Chondrocyte (in vitro differentiated cells): ENCODE measurements around the gene IER5. TPM values are rescaled to one million over a fixed set of nuclear protein-coding genes. Genes with fewer than 3 reads are reported as not detected.

Experiments used
- DNase-seq: peaks from one replicate; pipeline ENCODE4 v3.0.0; 2021; ENCODE audit warnings: mixed read lengths, low spot score
- H3K27ac Mint-ChIP-seq: one replicate; pipeline ENCODE4 v1.8.0; 2021; ENCODE audit warnings: mild to moderate bottlenecking, moderate library complexity, mixed read lengths; ENCODE audit not compliant: unreplicated experiment
- H3K27me3 Mint-ChIP-seq: 2 replicates; pipeline ENCODE4 v1.8.0; 2021; ENCODE audit warnings: low read depth, mixed read lengths
- H3K36me3 Mint-ChIP-seq: 2 replicates; pipeline ENCODE4 v1.8.0; 2021; ENCODE audit warnings: low read depth, mixed read lengths
- H3K4me1 Mint-ChIP-seq: 2 replicates; pipeline ENCODE4 v1.8.0; 2021; ENCODE audit warnings: low read depth, mild to moderate bottlenecking, mixed read lengths
- H3K4me3 Mint-ChIP-seq: one replicate; pipeline ENCODE4 v1.8.0; 2021; ENCODE audit warnings: mild to moderate bottlenecking, moderate library complexity, mixed read lengths; ENCODE audit not compliant: unreplicated experiment
- H3K9me3 Mint-ChIP-seq: 2 replicates; pipeline ENCODE4 v1.8.0; 2021; ENCODE audit warnings: low read depth, mixed read lengths
- total RNA-seq: library from RNA; stranded (reverse); gene quantifications from 3 replicates; pipeline ENCODE4 v1.2.1, GENCODE V29; 2021
- TF ChIP-seq, protein P1 (sequence below): fragments of 200-600 bp; sonication (generic); IDR thresholded peaks from 2 replicates; pipeline ENCODE4 v1.5.0; 2021; ENCODE audit warnings: antibody characterized with exemption, mild to moderate bottlenecking, moderate library complexity

IER5 gene
- total RNA-seq, 1 donor from 2014 or later: 15.6 TPM

DNA sequence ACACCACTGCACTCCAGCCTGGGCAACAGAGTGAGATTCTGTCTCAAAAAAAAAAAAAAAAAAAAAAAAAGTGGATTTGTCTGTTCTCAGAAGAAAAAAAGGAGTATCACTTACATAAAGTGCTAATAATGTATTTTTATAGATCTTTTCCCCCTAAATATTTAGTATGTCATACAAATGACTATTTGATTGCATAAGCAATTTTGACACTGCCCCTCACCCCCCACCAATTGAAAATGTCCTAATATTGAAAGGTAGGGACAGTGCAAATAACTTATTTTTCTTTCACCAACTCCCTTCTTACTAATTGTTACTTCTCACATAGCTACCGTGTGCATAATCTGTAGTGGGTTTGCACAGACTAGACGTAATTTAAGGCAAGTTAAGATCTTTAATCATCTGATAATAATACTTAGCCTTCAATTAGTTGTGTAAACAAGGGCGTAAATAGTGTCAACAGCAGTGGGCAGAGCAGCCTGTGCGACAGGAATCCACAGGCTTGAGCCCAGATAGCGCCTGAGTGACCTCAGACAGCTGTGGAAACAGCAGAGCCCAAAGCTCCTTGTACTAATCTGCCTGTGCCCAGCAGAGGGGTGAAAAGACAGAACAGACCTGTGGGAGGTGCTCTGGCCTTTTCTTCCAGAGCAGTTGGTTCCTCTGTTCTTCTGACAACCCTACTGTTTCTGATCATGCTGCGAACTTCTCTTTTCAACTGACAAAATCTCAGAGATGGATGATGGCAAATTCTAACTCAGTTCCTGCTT, 4.5 kb upstream of the IER5 start:
- peaks cover 2% of the 10 kb centered on the region for H3K36me3 Mint-ChIP-seq
- no peak for DNase-seq
- no peak overlapping the region for H3K27ac Mint-ChIP-seq
- H3K4me3 Mint-ChIP-seq: no peak overlapping the region
- H3K9me3 Mint-ChIP-seq: no peaks in the 10 kb centered on the region
- H3K4me1 Mint-ChIP-seq: peaks cover 21% of the 10 kb centered on the region
- TF ChIP-seq, protein P1, sequence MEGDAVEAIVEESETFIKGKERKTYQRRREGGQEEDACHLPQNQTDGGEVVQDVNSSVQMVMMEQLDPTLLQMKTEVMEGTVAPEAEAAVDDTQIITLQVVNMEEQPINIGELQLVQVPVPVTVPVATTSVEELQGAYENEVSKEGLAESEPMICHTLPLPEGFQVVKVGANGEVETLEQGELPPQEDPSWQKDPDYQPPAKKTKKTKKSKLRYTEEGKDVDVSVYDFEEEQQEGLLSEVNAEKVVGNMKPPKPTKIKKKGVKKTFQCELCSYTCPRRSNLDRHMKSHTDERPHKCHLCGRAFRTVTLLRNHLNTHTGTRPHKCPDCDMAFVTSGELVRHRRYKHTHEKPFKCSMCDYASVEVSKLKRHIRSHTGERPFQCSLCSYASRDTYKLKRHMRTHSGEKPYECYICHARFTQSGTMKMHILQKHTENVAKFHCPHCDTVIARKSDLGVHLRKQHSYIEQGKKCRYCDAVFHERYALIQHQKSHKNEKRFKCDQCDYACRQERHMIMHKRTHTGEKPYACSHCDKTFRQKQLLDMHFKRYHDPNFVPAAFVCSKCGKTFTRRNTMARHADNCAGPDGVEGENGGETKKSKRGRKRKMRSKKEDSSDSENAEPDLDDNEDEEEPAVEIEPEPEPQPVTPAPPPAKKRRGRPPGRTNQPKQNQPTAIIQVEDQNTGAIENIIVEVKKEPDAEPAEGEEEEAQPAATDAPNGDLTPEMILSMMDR: peak; percentile 69
- no peaks in the 10 kb centered on the region for H3K27me3 Mint-ChIP-seq

DNA sequence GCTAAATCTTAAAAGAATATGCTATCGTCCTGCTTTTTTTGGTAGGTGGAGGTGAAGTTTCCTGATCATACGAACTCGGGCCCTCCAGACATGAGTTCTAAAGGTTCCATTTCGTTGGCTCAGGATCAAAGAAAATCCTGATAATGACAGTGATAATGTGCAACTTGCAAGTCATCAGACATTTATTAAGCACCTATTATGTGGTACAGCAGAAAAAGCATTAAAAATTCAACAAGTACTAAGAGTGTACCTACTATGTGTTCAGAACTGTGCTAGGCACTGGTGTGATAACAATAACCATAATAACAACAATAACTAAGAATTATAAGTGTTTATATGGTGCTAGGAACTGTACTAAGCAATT, 3.9 kb upstream of the IER5 start:
- Mint-ChIP-seq H3K4me3 (no peak overlapping the region), H3K4me1 (peaks cover 15% of the 10 kb centered on the region), H3K36me3 (peaks cover 2% of the 10 kb centered on the region), H3K27ac (no peak overlapping the region), H3K27me3 (no peaks in the 10 kb centered on the region), H3K9me3 (no peaks in the 10 kb centered on the region)
- no peak for DNase-seq
- TF ChIP-seq, protein P1: peak; percentile 0

DNA sequence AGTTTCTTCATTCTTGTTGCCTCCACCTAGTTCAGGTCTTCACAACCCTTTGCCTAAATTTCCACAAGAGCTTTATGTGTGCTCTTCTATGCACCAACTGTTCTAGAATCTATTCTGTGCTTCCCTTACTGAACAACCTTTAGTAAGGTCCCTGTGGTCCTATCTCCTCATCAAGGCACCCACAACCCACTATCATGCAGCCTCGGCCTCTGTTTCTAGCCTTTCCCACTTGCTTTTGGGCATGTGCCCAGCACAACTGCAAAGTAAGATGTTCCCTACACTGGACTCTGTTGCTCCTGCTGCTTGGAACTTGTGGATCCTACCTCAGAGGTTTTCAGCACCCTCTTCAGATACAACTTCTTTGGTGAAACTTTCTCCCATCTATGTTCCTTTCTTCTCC, 2.4 kb upstream of the IER5 start:
- H3K27me3 Mint-ChIP-seq: no peaks in the 10 kb centered on the region
- no peak overlapping the region for H3K4me3 Mint-ChIP-seq
- H3K4me1 Mint-ChIP-seq: peaks cover 21% of the 10 kb centered on the region
- DNase-seq: no peak
- TF ChIP-seq, protein P1: no peak
- no peak overlapping the region for H3K27ac Mint-ChIP-seq
- H3K36me3 Mint-ChIP-seq: peaks cover 6% of the 10 kb centered on the region
- H3K9me3 Mint-ChIP-seq: no peaks in the 10 kb centered on the region

DNA sequence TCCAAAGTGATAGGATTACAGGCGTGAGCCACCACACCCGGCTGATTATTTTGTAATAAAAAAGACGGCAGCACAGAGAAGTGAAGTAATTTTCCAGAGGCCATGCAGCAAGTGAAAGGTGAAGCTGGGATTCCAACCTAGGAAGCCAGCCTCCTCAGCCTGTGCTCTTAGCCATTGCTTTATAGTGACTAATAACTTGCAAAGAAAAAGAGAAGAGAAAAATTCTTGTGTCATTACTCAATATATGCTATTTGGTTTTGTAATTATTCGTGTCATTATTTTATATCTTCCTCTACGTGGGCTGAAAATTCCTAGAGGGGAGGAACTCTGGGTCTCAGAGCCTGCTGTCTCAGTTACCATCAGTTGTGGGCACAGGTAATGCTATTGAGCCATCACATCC, 1.6 kb upstream of the IER5 start:
- Mint-ChIP-seq H3K4me3 (no peak overlapping the region), H3K27ac (no peak overlapping the region), H3K9me3 (no peaks in the 10 kb centered on the region), H3K4me1 (peaks cover 30% of the 10 kb centered on the region), H3K27me3 (no peaks in the 10 kb centered on the region), H3K36me3 (peaks cover 6% of the 10 kb centered on the region)
- TF ChIP-seq, protein P1: no peak
- DNase-seq: no peak

DNA sequence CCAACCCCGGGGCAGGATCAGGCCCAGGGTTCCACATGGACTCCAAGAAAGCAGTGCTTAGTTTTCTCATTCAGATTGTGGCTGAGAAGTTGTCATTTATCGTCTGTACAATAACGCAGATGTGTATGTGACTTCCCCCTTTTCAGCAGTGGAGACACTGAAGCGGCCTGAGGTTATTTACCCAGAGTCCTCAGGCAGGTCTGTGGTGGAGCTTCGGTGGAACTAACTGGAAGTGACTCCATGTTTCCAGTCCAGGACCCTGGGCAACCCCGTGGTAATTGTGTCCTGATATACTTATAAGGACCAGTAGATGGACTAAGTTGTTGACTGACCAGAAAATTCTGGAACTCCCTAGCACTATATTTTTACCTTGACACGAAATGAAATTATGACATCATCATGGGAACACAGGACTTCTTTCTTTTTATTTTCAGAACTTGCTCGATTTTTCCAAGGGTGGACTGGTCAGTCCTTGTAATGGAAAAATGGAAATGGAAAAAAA, 1.0 kb upstream of the IER5 start:
- TF ChIP-seq, protein P1: no peak
- Mint-ChIP-seq H3K27me3 (no peaks in the 10 kb centered on the region), H3K27ac (peak overlapping the region; percentile 50), H3K9me3 (no peaks in the 10 kb centered on the region), H3K4me1 (peaks cover 34% of the 10 kb centered on the region), H3K4me3 (no peak overlapping the region), H3K36me3 (peaks cover 6% of the 10 kb centered on the region)
- no peak for DNase-seq
